RPMI8226 (cell line): ENCODE data around the gene PITPNB.

ENCODE experiments used
- DNase-seq: peaks from one replicate; pipeline ENCODE4 v3.0.0-alpha.2; 2015

Gene PITPNB

GRCh38 chr22:27853424-27853823 is 65.6 kb downstream of the PITPNB start:
- DNase-seq: no peak

GRCh38 chr22:27851974-27852746 is 66.9 kb downstream of the PITPNB start:
- no peak for DNase-seq

- no peak for DNase-seq
Observed at GRCh38 chr22:27850000-27850521, 69.0 kb downstream of the PITPNB start.

GRCh38 chr22:27848005-27848404 is 71.1 kb downstream of the PITPNB start:
- no peak for DNase-seq

GRCh38 chr22:27846910-27847309 is 72.1 kb downstream of the PITPNB start:
- no peak for DNase-seq

GRCh38 chr22:27846248-27846757 is 72.8 kb downstream of the PITPNB start:
- no peak for DNase-seq

- no peak for DNase-seq
Observed at GRCh38 chr22:27845644-27846043, 73.4 kb downstream of the PITPNB start.

- no peak for DNase-seq
Observed at GRCh38 chr22:27844656-27845591, 74.1 kb downstream of the PITPNB start.

GRCh38 chr22:27844256-27844655 is 74.8 kb downstream of the PITPNB start:
- DNase-seq: no peak

- no peak for DNase-seq
Observed at GRCh38 chr22:27843441-27843840, 75.6 kb downstream of the PITPNB start.

- DNase-seq: no peak
Observed at GRCh38 chr22:27842669-27843431, 76.2 kb downstream of the PITPNB start.

GRCh38 chr22:27842201-27842600 is 76.9 kb downstream of the PITPNB start:
- DNase-seq: no peak

- DNase-seq: no peak
Observed at GRCh38 chr22:27840436-27840835, 78.6 kb downstream of the PITPNB start.

- DNase-seq: no peak
Observed at GRCh38 chr22:27839057-27839660, 79.9 kb downstream of the PITPNB start.

GRCh38 chr22:27836181-27836580 is 82.9 kb downstream of the PITPNB start:
- DNase-seq: no peak

- DNase-seq: no peak
Observed at GRCh38 chr22:27835446-27835845, 83.6 kb downstream of the PITPNB start.

GRCh38 chr22:27834364-27835185 is 84.5 kb downstream of the PITPNB start:
- no peak for DNase-seq

- no peak for DNase-seq
Observed at GRCh38 chr22:27833803-27834202, 85.3 kb downstream of the PITPNB start.

- DNase-seq: no peak
Observed at GRCh38 chr22:27832606-27833005, 86.5 kb downstream of the PITPNB start.

GRCh38 chr22:27829620-27830019 is 89.4 kb downstream of the PITPNB start:
- DNase-seq: no peak
